HepG2 (cell line): ENCODE measurements around the gene SLC11A1. TPM values are rescaled to one million over a fixed set of nuclear protein-coding genes. Genes with fewer than 3 reads are reported as not detected.

Experiments used
- CERS6 ChIP-seq: sonication (generic); formaldehyde crosslinking; IDR thresholded peaks from 2 replicates; pipeline ENCODE4 v1.5.0; 2020; ENCODE audit warnings: missing genetic modification reagents
- FOXJ3 ChIP-seq: sonication (generic); formaldehyde crosslinking; IDR thresholded peaks from 2 replicates; pipeline ENCODE4 v1.4.0; 2020; ENCODE audit warnings: missing genetic modification reagents, mild to moderate bottlenecking, borderline replicate concordance
- MAFG ChIP-seq: sonication (generic); formaldehyde crosslinking; IDR thresholded peaks from 2 replicates; pipeline ENCODE4 v1.5.1; 2020; ENCODE audit warnings: mild to moderate bottlenecking, missing genetic modification reagents
- MLX ChIP-seq: IDR thresholded peaks from 2 replicates; pipeline ENCODE4 v1.6.1; 2016
- PAX8 ChIP-seq: sonication (generic); formaldehyde crosslinking; IDR thresholded peaks from 2 replicates; pipeline ENCODE4 v1.8.0; 2022; ENCODE audit warnings: mild to moderate bottlenecking, missing genetic modification reagents, borderline replicate concordance
- SUZ12 ChIP-seq: fragments of 150-350 bp; IDR thresholded peaks from 2 replicates; pipeline ENCODE4 v1.6.1; 2014; ENCODE audit warnings: low read depth, low read length
- ZNF263 ChIP-seq: sonication (generic); formaldehyde crosslinking; IDR thresholded peaks from 2 replicates; pipeline ENCODE4 v1.4.0; 2020; ENCODE audit warnings: missing genetic modification reagents
- ZNF30 ChIP-seq: sonication (generic); formaldehyde crosslinking; IDR thresholded peaks from 2 replicates; pipeline ENCODE4 v1.5.0; 2020; ENCODE audit warnings: mild to moderate bottlenecking, missing genetic modification reagents
- ZNF724P ChIP-seq: sonication (generic); formaldehyde crosslinking; IDR thresholded peaks from 2 replicates; pipeline ENCODE4 v1.8.0; 2022; ENCODE audit warnings: missing genetic modification reagents, borderline replicate concordance
- ZNF784 ChIP-seq: sonication (generic); formaldehyde crosslinking; IDR thresholded peaks from 2 replicates; pipeline ENCODE4 v1.5.1; 2020; ENCODE audit warnings: missing genetic modification reagents, mild to moderate bottlenecking, borderline replicate concordance
- ZNF788 ChIP-seq: sonication (generic); formaldehyde crosslinking; IDR thresholded peaks from 2 replicates; pipeline ENCODE4 v1.5.0; 2020; ENCODE audit warnings: mild to moderate bottlenecking, missing genetic modification reagents, borderline replicate concordance
- polyA plus RNA-seq, 8 experiments: library from polyadenylated mRNA; depleted of rRNA in 3 of 8; stranded (reverse) in 7 of 8; unstranded in 1 of 8; fragments of >200 nt; fragmentation: Illumina TruSeq in 4 of 8; extraction: Trizol in 4 of 8; gene quantifications; 2 replicates each; pipeline versions ENCODE4 v1.2.1 to v1.2.3, GENCODE V29; 2011 to 2016; ENCODE audit warnings: low read depth in 4 of 8, missing spikeins in 1 of 8, mixed read lengths in 1 of 8; ENCODE audit not compliant: insufficient read depth in 1 of 8
- total RNA-seq, 5 experiments: library from RNA; depleted of rRNA; stranded (reverse); fragments of >200 nt; fragmentation: Illumina TruSeq; extraction: Trizol; gene quantifications; 2 replicates each; pipeline ENCODE4 v1.2.3, GENCODE V29; 2016; ENCODE audit warnings: low read depth in 1 of 5
- TF ChIP-seq, protein P1 (sequence below): IDR thresholded peaks from 2 replicates; pipeline ENCODE4 v1.6.1; 2012; ENCODE audit warnings: low read depth, low read length, improper control_type of control experiment
- TF ChIP-seq, protein P2 (sequence below): sonication (generic); formaldehyde crosslinking; conservative IDR thresholded peaks from 2 replicates; pipeline ENCODE4 v1.4.0; 2020; ENCODE audit warnings: mild to moderate bottlenecking, missing genetic modification reagents, moderate library complexity
- TF ChIP-seq, protein P3 (sequence below): sonication (generic); formaldehyde crosslinking; IDR thresholded peaks from 2 replicates; pipeline ENCODE4 v1.8.1; 2023; ENCODE audit warnings: mild to moderate bottlenecking, missing genetic modification reagents

Gene SLC11A1
- total and polyA plus RNA-seq, 2 of the 13 experiments (the other 11 are each of a cell fraction or from before 2014, with no cell fraction given) = 0.33 to 2.3 TPM

DNA sequence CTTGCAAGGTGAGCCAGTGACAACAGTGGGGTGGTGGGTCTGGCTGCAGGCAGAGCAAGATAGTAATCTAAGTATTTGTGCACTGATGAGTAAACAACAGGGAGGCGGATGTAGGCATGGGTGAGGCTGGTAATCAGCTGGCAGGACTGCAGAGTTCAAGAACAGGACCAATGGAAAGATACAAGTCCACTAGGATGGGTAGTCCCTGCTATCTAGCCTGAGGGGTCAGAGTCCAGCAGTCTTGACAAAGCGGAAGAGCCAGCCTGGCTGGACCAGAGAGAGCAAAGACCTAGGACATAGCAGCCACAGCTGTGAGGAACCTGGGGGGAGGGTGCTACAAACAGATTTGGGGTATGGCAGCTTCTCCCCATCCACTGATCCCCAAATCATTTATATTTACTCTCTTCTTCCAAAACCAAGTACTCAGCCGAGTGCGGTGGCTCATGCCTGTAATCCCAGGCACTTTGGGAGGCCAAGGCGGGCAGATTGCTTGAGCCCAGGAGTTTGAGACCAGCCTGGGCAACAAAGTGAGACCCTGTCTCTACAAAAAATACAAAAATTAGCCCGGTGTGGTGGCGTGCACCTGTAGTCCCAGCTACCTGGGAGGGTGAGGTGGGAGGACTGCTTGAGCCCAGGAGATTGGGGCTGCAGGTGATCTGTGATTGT is 62.8 kb downstream of the SLC11A1 start (continued):
- TF ChIP-seq CERS6 (CRISPR knock-in tag) = no peak
- peak; percentile 95; the same call in 1 of the 2 replicates for TF ChIP-seq PAX8
- no peak for TF ChIP-seq MAFG (CRISPR knock-in tag)
- TF ChIP-seq, protein P1, sequence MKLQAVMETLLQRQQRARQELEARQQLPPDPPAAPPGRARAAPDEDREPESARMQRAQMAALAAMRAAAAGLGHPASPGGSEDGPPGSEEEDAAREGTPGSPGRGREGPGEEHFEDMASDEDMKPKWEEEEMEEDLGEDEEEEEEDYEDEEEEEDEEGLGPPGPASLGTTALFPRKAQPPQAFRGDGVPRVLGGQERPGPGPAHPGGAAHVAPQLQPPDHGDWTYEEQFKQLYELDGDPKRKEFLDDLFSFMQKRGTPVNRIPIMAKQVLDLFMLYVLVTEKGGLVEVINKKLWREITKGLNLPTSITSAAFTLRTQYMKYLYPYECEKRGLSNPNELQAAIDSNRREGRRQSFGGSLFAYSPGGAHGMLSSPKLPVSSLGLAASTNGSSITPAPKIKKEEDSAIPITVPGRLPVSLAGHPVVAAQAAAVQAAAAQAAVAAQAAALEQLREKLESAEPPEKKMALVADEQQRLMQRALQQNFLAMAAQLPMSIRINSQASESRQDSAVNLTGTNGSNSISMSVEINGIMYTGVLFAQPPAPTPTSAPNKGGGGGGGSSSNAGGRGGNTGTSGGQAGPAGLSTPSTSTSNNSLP = peak; percentile 90
- TF ChIP-seq ZNF30 (CRISPR knock-in tag) = no peak
- TF ChIP-seq ZNF788 (CRISPR knock-in tag) = peak; percentile 97; the same call in 1 of the 2 replicates
- peak; percentile 94 for TF ChIP-seq MLX (CRISPR knock-in tag)
- TF ChIP-seq SUZ12 = no peak
- TF ChIP-seq, protein P2, sequence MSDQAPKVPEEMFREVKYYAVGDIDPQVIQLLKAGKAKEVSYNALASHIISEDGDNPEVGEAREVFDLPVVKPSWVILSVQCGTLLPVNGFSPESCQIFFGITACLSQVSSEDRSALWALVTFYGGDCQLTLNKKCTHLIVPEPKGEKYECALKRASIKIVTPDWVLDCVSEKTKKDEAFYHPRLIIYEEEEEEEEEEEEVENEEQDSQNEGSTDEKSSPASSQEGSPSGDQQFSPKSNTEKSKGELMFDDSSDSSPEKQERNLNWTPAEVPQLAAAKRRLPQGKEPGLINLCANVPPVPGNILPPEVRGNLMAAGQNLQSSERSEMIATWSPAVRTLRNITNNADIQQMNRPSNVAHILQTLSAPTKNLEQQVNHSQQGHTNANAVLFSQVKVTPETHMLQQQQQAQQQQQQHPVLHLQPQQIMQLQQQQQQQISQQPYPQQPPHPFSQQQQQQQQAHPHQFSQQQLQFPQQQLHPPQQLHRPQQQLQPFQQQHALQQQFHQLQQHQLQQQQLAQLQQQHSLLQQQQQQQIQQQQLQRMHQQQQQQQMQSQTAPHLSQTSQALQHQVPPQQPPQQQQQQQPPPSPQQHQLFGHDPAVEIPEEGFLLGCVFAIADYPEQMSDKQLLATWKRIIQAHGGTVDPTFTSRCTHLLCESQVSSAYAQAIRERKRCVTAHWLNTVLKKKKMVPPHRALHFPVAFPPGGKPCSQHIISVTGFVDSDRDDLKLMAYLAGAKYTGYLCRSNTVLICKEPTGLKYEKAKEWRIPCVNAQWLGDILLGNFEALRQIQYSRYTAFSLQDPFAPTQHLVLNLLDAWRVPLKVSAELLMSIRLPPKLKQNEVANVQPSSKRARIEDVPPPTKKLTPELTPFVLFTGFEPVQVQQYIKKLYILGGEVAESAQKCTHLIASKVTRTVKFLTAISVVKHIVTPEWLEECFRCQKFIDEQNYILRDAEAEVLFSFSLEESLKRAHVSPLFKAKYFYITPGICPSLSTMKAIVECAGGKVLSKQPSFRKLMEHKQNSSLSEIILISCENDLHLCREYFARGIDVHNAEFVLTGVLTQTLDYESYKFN (CRISPR knock-in tag) = peak; percentile 100
- peak; percentile 81; the same call in 1 of the 2 replicates for TF ChIP-seq ZNF784 (CRISPR knock-in tag)
- TF ChIP-seq, protein P3, sequence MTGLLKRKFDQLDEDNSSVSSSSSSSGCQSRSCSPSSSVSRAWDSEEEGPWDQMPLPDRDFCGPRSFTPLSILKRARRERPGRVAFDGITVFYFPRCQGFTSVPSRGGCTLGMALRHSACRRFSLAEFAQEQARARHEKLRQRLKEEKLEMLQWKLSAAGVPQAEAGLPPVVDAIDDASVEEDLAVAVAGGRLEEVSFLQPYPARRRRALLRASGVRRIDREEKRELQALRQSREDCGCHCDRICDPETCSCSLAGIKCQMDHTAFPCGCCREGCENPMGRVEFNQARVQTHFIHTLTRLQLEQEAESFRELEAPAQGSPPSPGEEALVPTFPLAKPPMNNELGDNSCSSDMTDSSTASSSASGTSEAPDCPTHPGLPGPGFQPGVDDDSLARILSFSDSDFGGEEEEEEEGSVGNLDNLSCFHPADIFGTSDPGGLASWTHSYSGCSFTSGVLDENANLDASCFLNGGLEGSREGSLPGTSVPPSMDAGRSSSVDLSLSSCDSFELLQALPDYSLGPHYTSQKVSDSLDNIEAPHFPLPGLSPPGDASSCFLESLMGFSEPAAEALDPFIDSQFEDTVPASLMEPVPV (CRISPR knock-in tag) = peak; percentile 82; the same call in 1 of the 2 replicates
- TF ChIP-seq ZNF263 (CRISPR knock-in tag) = peak; percentile 83
- TF ChIP-seq ZNF724P (CRISPR knock-in tag) = 0 out of 2 replicates have a peak, but pooled peaks have one; percentile 54
- peak; percentile 97 for TF ChIP-seq FOXJ3 (CRISPR knock-in tag)
